Measurements from ENCODE around the gene SYCP2. TPM values are rescaled to one million over a fixed set of nuclear protein-coding genes. Genes with fewer than 3 reads are reported as not detected.

Gene SYCP2
- total RNA-seq, 4 donors from 2014 or later: 1.8 to 5.0 (median 4.4) TPM

- 91% methylated on average over 1 of the region's 1 CpG for WGBS
- no peak for TF ChIP-seq POLR2A (IDR thresholded peaks at IDR 0.05)
- no peak for TF ChIP-seq CTCF (IDR thresholded peaks at IDR 0.05)
- TF ChIP-seq POLR2AphosphoS5 (IDR thresholded peaks at IDR 0.05): no peak
- no peak for TF ChIP-seq EP300 (IDR thresholded peaks at IDR 0.05)
- DNase-seq (ENCODE audit: low spot score in 2 of 2): no peak
- Histone ChIP-seq H3K27me3 (no peaks in the 10 kb centered on the region), H3K4me1 (no peaks in the 10 kb centered on the region), H3K36me3 (no peaks in the 10 kb centered on the region), H3K4me3 (no peak overlapping the region), H3K27ac (no peak overlapping the region), H3K9me3 (no peaks in the 10 kb centered on the region)
Measured at GRCh38 chr20:59923514-59923913, 9.9 kb downstream of the SYCP2 start.

- Histone ChIP-seq H3K9me3 (no peaks in the 10 kb centered on the region), H3K36me3 (no peaks in the 10 kb centered on the region), H3K4me1 (no peaks in the 10 kb centered on the region), H3K27ac (no peak overlapping the region), H3K27me3 (no peaks in the 10 kb centered on the region), H3K4me3 (no peak overlapping the region)
- TF ChIP-seq POLR2AphosphoS5 (IDR thresholded peaks at IDR 0.05) (no peak), CTCF (IDR thresholded peaks at IDR 0.05) (no peak), EP300 (IDR thresholded peaks at IDR 0.05) (no peak), POLR2A (IDR thresholded peaks at IDR 0.05) (no peak)
- DNase-seq (ENCODE audit: low spot score in 2 of 2): no peak
Measured at GRCh38 chr20:59920944-59921343, 12.5 kb downstream of the SYCP2 start.

- no peaks in the 10 kb centered on the region for H3K9me3 ChIP-seq
- H3K4me1 ChIP-seq: no peaks in the 10 kb centered on the region
- no peak for TF ChIP-seq POLR2AphosphoS5 (IDR thresholded peaks at IDR 0.05)
- no peak for TF ChIP-seq EP300 (IDR thresholded peaks at IDR 0.05)
- no peak for TF ChIP-seq CTCF (IDR thresholded peaks at IDR 0.05)
- TF ChIP-seq POLR2A (IDR thresholded peaks at IDR 0.05): no peak
- WGBS: 73% methylated on average over 4 of the region's 4 CpGs
- no peaks in the 10 kb centered on the region for H3K27me3 ChIP-seq
- no peak overlapping the region for H3K27ac ChIP-seq
- no peaks in the 10 kb centered on the region for H3K36me3 ChIP-seq
- no peak for DNase-seq (ENCODE audit: low spot score in 2 of 2)
- H3K4me3 ChIP-seq: no peak overlapping the region
Measured at GRCh38 chr20:59912609-59913008, 20.8 kb downstream of the SYCP2 start.

- TF ChIP-seq POLR2AphosphoS5 (IDR thresholded peaks at IDR 0.05) (no peak), CTCF (IDR thresholded peaks at IDR 0.05) (no peak), POLR2A (IDR thresholded peaks at IDR 0.05) (no peak), EP300 (IDR thresholded peaks at IDR 0.05) (no peak)
- H3K27me3 ChIP-seq: no peaks in the 10 kb centered on the region
- no peak for DNase-seq (ENCODE audit: low spot score in 2 of 2)
- H3K36me3 ChIP-seq: no peaks in the 10 kb centered on the region
- WGBS: 75% methylated on average over 2 of the region's 2 CpGs
- no peak overlapping the region for H3K27ac ChIP-seq
- no peaks in the 10 kb centered on the region for H3K4me1 ChIP-seq
- no peaks in the 10 kb centered on the region for H3K9me3 ChIP-seq
- no peak overlapping the region for H3K4me3 ChIP-seq
Measured at GRCh38 chr20:59911041-59911440, 22.4 kb downstream of the SYCP2 start.

GRCh38 chr20:59908855-59909254 lies 24.6 kb downstream of the SYCP2 start:
- DNase-seq (ENCODE audit: low spot score in 2 of 2): no peak
- TF ChIP-seq POLR2A (IDR thresholded peaks at IDR 0.05) (no peak), CTCF (IDR thresholded peaks at IDR 0.05) (no peak), POLR2AphosphoS5 (IDR thresholded peaks at IDR 0.05) (no peak), EP300 (IDR thresholded peaks at IDR 0.05) (no peak)
- WGBS: 85% methylated on average over 5 of the region's 5 CpGs
- no peaks in the 10 kb centered on the region for H3K36me3 ChIP-seq
- H3K27ac ChIP-seq: no peak overlapping the region
- no peaks in the 10 kb centered on the region for H3K27me3 ChIP-seq
- no peaks in the 10 kb centered on the region for H3K4me1 ChIP-seq
- H3K4me3 ChIP-seq: no peak overlapping the region
- H3K9me3 ChIP-seq: no peaks in the 10 kb centered on the region
